GM21825 (cell line): ENCODE data around the gene ZDHHC12.

Experiments used
- ATAC-seq: cut with Tn5 transposase; IDR thresholded peaks from one replicate; pipeline ENCODE4 v1.9.1; 2021; ENCODE audit warnings: mild to moderate bottlenecking, moderate library complexity; ENCODE audit not compliant: unreplicated experiment

Gene ZDHHC12

DNA sequence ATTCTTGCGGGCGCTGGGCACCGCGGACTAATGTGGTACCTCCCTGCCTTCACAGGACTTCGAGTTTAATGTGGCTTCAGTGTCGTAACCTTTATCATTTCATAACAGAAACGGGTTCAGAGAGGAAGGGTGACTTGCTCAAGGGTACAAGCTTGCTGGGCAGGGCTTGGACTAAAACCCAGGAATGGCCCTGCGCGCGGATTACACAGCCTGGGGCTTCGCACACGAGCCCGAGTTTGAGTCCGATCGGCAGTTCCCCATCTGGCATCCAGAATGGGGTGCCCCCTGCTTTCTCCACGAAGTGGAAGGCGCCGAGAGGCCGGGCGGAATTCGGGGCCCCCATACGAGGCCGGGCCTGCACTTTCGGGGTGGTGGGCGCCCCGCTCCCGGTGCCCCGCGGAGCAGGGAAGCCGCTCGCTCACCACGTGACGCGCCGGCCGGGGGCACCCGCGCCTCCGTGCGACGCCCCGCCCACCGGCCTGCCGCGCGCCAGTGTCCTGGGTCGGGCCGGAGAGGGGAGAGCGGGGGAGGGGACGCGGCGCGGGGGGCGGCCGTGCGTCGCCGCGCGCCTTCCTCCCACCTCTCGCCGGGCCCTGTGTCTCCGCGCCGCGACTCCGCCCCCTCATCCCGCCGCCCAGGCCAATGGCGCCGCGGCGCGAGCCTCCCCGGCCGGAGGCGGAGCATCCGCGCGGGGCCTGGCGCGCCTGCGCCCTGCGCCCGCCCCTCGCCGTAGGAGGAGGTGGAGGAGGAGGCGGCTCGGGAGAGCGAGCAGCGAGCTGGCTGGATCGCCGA is 35.2 kb downstream of the ZDHHC12 start, which contains the start of gene SET:
Gene SET (plus strand): TSS at position 722 of the 792 bp plus-strand sequence. CDS start 361 bp downstream, outside the sequence.
- ATAC-seq, result peak; percentile 68

DNA sequence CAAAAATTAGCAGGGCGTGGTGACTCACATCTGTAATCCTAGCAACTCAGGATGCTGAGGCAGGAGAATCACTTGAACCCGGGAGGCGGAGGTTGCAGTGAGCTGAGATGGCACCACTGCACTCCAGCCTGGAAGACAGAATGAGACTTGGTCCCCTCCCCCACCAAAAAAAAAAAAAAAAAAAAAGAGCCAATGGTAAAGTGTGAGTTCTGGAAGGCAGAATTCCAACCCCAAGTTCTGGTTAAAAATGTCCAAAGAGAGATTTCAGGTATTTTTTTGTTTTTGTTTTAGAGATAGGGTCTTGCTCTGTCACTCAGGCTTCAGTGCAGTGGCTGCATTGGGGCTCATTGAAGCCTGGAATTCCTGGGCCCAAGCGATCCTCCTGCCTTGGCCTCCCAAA is 36.5 kb downstream of the ZDHHC12 start:
- no peak for ATAC-seq

DNA sequence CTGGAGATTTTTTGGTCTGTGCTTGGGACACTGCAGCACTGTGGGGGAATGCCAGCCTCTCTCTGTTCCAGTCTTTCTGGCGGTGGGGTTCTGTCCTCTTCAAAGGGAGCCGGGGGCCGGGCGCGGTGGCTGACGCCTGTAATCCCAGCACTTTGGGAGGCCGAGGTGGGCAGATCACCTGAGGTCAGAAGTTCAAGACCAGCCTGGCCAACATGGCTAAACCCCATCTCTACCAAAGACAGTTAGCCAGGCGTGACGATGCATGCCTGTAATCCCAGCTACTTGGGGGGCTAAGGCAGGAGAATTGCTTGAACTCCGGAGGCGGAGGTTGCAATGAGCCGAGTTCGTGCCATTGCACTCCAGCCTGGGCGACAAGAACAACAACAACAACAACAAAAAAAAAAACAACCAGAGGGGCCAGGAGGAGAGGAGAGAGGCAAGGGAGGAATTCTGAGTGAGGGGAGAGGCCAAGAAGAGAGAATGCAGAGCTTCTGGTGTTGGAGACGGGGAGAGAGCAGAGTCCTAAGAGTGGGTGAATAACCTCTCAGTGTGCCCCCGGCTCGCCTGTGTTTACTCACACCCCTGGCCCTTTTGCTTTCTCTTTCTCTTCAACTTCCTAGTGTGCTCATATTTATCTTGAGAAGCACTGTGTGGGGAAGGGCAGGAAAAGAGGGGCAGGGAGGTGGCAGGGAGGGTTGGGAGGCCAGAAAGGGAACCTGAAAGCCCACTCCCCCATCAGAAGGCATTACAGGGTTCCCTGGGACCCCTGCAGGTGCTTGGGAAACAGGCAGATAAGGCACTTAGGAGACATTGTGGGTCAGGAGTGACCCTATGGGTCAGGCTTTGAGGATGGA is 38.1 kb downstream of the ZDHHC12 start:
- ATAC-seq, result no peak

DNA sequence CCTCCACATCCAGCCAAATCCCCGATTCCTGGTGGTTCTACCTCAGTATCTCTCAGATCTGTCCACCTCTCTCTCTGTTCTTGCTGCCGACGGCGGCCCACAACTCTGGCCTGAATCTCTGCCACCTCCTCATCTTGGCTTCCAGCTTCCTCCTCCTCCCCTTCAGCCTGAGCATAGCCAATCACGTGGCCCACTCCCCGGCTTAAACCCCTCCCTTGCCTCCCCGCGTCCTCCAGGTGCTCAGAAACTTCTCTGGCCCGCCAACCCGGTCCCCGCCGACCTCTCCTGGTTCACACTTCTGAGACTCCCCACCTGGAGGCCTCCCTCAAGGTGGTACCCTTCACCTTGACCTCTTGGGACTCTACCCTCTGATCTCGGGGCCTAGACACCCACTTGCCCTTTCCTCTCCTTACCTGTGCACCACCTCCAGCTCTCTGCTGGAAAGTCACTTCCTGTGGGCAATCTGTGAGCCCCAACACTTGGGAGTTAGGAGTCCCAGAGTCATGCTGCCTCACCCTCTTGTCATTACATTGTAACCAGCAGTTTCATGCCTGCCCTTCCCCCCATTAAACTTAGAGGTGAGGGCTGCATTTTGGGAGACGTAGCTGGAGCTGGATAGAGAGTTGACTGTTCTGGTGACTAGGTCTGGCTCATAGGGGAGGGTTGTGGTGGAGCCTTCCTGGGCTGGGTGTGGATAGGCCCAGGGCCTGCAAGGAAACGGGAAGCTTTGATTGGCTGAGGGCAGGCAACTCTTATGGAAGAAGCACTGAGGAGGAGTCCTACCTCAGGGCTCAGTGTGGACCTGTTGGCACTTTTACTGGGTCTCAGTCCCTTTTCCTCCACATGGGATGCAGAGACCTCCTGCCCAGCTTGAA is 39.4 kb downstream of the ZDHHC12 start:
- peak; percentile 27 for ATAC-seq

DNA sequence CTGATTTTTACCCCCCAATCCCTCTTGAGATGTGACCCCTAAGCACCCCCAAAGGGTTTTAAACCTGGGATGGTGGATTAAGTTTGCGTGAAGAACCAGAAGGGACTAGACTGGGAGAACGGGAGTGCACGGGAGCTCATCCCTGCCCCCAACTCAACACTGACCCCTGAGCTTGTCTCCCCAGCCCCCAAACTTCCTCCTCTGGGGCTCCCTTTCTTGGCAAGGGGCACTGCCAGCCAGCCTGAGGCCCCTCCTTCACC is 39.9 kb downstream of the ZDHHC12 start:
- peak; percentile 0 for ATAC-seq

DNA sequence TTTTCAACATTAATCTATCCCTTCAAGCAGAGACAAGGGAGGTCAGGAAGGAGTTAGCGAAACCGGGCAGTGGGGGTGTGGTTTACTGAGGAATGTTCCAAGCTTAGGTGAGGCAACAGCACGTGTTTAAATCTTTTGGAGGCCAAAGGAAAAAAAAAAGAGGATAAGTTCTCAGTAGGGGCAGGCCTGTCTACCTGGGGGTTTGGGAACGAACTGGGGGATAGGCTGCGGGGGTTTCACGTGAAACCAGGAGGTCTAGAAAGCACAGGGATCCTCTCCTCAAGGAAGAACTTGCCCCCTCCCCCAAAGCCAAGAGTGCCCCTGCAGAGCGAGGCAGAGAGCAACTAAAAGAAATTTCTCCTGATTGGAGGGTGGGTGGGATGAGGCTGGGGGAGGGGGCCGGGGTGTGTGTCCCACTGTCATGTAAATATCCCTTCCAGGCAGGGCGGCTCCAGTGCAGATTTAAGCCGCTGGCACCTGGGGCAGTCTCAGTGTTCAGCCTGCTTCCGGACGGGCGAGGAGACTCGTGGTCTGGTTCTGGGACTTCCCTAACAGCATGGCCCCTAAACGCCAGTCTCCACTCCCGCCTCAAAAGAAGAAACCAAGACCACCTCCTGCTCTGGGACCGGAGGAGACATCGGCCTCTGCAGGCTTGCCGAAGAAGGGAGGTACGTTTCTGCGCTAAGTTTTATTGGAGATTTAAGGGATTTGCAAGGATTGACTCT is 40.4 kb downstream of the ZDHHC12 start:
- no peak for ATAC-seq

DNA sequence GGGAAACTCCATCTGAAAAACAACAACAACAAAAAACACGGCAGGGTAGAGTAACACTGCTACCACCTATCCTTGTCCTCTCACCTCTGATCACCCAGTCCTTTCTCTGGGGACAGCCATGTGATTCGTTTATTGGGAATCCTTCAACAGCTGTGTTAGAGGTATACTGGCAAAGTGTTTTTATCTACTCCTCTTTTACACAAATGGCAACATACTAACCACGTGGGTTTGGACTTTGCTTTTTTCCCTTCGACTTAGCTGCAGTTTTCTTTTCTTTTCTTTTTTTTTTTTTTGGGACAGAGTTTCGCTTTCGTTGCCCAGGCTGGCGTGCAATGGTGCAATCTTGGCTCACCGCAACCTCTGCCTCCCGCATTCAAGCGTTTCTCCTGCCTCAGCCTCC is 46.1 kb downstream of the ZDHHC12 start:
- ATAC-seq, result no peak

DNA sequence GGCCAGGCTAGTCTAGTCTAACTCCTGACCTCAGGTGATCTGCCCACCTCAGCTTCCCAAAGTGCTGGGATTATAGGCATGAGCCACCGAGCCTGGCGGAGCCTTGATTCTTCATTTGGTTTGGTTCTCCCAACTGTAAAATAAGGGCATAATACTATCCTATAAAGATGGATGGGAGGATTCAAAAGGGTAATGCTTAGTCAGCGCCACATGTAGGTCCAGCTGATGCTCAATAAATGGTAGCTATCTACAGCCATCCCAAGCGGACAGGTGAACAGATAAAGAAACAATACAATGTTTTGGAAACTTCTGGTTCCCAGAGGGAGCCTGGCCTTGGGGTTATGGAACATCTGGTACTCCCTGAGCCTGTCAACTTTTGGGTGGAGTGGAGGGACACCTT is 48.5 kb downstream of the ZDHHC12 start:
- no peak for ATAC-seq
